ENCODE data around the gene CELF1.
"Not testable (repeated sequence)": the region's sequence is repeated elsewhere in the genome, so short reads cannot be mapped to it uniquely, and the experiment has no call there.

Gene CELF1

DNA sequence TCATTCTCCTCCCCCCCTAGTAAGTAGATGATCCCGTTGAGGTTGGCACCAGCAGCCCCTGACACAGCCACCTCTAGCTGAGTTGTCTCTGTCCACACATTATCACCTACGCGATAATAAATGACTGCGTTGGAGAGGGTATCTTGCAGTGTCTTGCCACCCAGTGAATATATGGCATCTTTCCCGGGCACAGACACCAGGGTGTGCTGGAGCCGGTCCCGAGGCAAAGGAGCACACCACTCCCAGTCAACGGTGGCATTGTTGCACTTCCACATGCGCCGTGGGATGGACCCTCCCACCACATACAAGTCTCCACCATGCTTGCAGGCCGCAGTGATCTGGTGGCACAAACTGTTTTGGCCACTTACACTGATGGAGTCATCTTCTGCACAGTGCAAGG lies 20.4 kb upstream of the CELF1 start:
- DNase-seq (ENCODE audit: low read depth in 3 of 3): no peak

DNA sequence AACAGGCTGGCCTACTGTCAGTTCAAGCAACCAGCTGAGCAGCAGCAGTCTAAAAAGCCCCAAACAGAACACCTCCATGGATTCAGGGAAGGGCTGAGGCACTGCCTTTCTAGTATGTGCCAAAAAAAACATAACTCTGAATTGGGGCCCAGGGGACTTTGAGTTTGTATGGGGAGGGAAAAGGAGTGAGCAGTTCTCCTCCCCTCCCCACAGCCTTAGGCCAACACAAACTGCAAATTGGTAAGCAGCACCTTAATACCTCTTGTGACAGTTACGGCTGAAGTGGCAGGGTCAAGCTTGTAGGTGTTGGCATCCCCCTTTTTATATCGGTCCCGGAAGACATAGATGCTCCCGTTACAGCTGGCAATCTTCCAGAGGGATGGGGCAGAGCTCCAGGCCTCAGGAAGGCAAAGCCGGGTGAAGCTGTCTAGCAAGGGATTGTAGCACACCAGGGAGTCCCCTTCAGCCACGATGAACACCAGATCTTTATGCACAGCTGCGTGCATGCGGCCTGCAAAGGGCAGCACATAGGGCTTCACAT lies 19.9 kb upstream of the CELF1 start:
- DNase-seq (ENCODE audit: low read depth in 3 of 3): no peak

DNA sequence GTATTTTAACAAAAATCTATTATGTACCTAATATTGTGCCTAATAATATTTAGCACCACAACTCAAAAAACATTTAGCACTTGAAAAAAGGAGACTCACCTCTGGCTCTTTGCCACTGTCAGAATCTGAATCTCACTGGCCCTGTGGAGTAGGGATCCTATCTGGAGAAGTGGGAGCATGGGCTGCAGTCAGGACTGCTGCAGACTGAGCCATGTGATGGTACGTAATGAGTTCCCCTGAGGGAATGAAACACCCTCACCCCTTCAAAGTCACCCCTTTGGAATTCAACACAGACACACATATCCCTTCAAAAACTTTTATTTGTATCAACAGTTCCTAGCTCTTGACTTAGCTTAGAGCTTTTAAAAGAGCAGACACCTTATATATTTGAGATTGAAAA lies 19.0 kb upstream of the CELF1 start:
- no peak for DNase-seq (ENCODE audit: low read depth in 3 of 3)

DNA sequence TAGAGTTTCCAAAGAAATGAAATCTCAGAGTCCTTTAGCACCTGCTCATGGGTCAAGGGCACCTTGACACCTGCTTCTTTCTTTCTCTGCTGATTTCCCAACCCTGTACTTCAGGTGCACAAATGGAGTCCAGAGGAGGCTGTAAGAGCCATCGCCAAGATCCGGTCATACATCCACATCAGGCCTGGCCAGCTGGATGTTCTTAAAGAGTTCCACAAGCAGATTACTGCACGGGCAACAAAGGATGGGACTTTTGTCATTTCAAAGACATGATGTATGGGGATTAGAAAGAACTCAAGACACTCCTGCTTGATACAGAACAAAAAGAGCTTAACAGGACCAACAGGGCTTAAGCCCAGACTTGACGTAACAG lies 18.4 kb upstream of the CELF1 start:
- DNase-seq (ENCODE audit: low read depth in 3 of 3): no peak

DNA sequence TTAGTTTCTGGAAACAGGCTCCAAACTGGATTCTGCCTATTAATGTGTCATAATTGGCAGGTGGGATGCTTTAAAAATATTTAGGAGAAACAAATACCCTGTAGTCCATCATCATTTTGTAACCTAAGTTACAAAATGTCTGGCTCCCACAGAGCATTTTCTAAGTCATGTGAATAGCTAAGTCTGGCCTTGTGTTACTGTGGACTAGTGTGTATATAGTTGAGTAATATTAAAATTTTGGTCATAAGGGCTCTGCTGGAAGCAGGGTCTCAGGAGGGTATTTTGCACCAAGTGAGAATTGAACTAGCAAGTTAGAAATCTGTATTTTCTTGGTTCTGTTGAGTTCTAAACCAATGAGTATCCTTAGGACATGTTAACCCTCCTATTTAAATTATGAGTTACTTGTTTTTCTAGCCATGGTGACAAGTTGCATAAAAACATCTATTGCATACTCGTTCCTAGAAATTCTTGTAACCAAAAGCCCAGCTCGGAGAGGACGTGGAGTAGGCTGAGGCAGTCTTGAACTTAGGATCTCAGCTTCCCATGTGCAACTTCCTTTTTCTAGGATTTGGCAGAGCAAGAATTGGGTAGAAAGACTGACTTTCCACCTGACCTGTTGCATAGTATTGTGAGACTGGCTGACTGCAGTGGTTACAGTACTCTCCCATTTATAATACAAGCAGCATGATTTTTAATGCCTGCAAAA lies 17.9 kb upstream of the CELF1 start:
- DNase-seq (ENCODE audit: low read depth in 3 of 3): no peak

DNA sequence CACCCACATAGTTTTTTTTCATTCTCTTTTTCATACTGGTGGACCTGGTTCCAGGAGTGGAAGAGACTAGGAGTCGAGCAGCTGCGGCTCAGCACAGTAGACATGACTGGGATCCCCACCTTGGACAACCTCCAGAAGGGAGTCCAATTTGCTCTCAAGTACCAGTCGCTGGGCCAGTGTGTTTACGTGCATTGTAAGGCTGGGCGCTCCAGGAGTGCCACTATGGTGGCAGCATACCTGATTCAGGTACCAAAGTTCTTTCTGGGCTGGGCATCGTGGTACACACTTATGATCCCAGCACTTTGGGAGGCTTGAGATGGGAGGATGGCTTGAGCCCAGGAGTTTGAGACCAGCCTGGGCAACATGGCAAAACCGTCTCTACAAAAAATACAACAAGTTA lies 16.7 kb upstream of the CELF1 start:
- no peak for DNase-seq (ENCODE audit: low read depth in 3 of 3)

DNA sequence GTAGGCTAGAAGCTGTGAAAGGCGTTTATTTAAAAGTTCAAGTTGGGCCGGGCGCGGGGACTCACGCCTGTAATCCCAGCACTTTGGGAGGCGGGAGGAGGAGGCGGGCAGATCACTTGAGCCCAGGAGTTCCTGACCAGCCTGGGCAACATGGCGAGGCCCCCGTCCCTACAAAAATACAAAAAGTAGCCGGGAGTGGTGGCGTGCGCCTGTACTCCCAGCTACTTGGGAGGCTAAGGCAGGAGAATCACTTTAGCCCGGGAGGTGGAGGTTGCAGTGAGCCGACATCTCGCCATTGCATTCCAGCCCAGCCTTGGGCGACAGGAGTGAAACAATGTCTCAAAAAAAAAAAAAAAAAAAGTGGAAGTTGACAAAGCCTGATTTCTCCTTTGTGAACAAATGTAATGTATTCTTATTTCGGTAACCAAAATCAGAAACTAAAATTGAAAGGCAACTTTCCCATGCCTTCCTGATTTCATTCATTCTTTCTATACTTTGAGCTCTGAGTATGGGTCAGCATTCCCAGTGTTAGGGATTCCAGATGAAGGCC lies 13.3 kb upstream of the CELF1 start:
- DNase-seq (ENCODE audit: low read depth in 3 of 3): no peak

DNA sequence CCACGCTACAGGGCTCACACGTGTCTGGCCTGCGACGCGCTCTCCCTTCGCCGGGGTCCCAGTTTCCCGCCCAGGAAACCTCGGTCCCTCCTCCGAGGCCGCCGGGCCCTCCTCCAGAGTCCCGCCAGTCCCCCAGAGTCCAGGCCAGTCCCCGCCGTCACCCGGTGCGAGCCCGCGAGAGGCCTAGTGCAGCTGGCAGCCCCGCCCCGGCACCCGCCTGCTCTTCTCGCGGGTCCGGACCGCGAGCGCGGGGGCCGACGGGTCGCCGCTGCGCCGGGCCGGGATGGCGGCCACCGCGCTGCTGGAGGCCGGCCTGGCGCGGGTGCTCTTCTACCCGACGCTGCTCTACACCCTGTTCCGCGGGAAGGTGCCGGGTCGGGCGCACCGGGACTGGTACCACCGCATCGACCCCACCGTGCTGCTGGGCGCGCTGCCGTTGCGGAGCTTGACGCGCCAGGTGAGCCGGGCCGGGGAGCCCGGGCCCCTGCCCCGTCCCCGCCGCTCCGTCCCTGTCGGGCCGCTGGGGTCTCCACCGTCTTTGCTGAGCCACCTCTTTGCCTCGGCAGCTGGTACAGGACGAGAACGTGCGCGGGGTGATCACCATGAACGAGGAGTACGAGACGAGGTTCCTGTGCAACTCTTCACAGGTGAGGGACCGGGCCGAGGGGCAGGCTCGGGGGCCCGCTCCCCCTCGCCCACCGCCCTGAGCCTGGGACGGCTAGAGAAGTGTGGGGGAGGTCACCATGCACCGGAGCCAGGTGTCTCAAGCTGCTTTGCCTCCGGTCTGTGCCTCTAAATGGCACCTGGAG lies 12.6 kb upstream of the CELF1 start, which contains the start of gene PTPMT1:
TSS of gene PTPMT1 (plus strand) at position 260 of the 809 bp plus-strand sequence. CDS start at position 284, 24 bp downstream.
- DNase-seq (ENCODE audit: low read depth in 3 of 3): peak; percentile 18 to 50 (median 23)

DNA sequence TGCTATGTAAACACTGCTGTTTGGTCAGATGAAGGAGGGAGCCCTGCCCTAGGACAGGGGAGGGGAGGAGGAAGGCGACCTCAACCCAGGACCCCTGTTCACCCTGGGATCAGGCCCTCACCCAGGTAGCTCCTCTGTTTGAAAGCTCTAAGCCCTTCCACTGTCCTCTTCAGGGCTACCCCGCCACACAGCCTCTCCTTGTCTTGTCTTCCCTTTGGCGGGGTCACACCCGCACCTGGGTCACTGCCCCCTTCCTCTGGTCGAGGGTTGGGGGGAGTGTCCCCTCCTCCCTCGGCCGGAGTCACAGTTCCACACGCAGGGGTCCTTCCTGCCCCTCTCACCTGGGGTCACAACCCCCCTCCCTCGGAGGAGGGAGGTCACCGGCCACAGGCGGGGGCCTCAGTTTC lies 12.0 kb upstream of the CELF1 start:
- no peak for DNase-seq (ENCODE audit: low read depth in 3 of 3)

DNA sequence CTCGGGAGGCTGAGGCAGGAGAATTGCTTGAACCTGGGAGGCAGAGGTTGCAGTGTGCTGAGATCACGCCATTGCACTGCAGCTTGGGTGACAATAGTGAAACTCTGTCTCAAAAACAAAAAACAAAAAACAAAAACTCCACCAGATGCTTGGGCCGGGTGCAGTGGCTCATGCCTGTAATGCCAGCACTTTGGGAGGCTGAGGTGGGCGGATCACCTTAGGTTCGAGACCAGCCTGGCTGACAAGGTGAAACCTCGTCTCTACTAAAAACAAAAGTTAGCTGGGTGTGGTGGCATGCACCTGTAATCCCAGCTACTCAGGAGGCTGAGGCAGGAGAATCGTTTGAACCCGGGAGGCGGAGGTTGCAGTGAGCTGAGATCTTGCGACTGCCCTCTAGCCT lies 11.4 kb upstream of the CELF1 start:
- DNase-seq (ENCODE audit: low read depth in 3 of 3): not testable (repeated sequence)

DNA sequence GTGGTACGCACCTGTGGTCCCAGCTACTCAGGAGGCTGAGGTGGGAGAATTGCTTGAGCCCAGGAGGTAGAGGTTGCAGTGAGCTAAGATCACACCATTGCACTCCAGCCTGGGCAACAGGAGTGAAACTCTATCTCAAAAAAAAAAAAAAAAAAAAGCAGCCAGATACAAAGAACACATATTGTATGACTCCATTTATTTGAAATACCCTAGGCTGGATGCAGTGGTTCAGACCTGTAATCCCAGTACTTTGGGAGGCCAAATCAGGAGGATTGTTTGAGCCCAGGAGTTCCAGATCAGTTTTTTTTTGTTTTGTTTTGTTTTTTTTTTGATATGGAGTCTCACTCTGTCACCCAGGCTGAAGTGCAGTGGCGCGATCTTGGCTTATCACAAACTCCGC lies 9.5 kb upstream of the CELF1 start:
- DNase-seq (ENCODE audit: low read depth in 3 of 3): not testable (repeated sequence)

DNA sequence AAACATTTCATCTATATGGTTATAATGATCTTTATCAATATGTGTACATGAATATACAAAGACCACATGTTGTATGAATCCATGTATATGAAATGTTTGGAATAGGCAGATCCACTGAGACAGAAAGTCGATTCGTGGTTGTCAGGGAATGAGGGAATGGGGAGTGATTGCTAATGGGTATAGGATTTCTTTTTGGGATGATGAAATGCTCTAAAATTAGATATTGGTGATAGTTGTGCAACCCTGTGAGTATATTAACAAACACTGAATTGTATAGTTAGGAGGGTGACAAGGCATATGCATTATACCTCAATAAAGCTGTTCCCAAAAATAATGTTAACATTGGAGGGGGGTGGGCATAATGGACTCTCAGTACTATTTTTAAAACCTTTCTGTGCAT lies 7.5 kb upstream of the CELF1 start:
- no peak for DNase-seq (ENCODE audit: low read depth in 3 of 3)

DNA sequence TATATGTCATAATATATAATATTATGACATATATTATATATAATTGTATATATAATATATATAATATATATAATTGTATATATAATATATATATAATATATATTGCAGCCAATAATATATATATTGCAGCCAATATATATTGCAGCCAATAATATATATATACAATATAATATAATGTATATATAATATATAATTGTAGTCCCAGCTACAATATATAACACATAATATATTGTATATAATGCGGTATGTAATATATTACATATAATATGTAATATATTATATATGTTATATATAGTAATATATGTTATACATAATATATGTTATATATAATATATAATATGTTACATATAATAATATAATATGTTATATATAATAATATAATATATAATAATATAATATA lies 5.8 kb upstream of the CELF1 start:
- DNase-seq (ENCODE audit: low read depth in 3 of 3): no peak

DNA sequence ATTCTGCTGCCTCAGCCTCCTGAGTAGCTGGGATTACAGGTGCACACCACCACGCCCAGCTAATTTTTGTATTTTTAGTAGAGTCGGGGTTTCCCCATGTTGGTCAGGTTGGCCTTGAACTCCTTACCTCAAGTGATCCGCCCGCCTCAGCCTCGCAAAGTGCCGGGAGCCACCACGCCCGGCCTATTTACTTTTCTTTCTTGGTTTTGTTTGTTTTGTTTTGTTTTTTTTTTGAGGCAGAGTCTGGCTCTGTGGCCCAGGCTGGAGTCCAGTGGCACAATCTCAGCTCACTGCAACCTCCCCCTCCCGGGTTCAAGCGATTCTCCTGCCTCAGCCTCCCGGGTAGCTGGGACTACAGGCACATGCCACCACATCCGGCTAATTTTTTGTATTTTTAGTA lies 4.1 kb upstream of the CELF1 start:
- not testable (repeated sequence) for DNase-seq (ENCODE audit: low read depth in 3 of 3)

DNA sequence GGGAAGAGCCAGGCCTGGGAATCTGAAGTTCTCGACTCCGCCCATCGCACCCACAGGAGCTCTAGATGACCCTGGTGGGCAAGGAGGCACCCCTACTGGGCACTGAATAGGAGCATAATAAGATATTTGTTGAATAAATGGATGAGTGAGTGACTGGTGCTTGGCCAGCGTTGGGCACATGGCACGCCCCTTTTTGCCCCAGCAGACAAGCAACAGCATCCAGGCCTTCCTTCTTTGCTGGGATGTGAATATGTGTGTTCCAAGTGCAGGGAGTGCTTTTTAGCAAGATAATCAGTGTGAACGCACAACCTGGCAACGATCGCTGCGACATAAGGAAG lies 443 bp upstream of the CELF1 start:
- DNase-seq (ENCODE audit: low read depth in 3 of 3): no peak

DNA sequence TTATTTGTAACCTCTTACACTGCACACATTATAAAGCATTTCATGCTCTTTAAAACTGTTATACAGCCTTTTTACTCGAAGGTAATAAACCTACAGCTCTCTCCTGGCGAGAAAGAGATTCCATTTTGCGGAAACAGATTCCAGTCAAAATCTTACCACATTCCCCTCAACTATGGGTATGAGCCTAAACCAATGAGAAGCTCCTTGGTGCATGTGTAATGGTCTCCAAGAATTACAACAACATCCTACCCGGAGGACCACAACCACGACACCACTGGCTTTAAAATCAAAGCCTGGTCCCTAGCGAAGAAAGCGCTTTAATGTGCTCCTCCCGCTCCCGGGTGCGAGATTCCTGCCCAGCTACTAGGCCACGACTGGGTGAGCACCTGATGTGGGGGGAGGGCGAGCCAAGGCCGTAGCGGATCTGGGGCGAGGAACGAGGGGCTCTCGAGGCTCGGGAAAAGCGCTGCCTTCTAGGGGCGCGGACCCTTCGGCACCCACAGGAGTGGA lies 821 bp downstream of the CELF1 start:
- no peak for DNase-seq (ENCODE audit: low read depth in 3 of 3)

DNA sequence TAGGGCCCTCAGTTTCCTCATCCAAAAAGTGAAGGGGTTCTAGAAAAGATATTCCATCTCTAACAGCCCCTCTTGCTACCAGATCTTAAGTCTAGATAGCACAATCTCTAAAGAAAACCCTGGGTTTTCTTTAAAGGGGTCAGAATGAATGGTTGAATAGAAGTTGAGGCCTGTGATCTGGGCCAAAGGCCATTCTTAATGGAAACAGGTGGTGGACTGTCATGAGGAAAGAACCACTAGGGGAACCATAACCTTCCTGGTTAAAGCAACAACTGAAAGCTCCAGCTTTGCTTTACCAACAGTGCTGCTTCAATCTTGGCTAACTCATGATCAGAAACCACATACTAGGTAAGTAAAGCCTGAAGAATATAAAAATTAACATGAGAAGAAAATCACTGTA lies 1.8 kb downstream of the CELF1 start:
- DNase-seq (ENCODE audit: low read depth in 3 of 3): no peak

DNA sequence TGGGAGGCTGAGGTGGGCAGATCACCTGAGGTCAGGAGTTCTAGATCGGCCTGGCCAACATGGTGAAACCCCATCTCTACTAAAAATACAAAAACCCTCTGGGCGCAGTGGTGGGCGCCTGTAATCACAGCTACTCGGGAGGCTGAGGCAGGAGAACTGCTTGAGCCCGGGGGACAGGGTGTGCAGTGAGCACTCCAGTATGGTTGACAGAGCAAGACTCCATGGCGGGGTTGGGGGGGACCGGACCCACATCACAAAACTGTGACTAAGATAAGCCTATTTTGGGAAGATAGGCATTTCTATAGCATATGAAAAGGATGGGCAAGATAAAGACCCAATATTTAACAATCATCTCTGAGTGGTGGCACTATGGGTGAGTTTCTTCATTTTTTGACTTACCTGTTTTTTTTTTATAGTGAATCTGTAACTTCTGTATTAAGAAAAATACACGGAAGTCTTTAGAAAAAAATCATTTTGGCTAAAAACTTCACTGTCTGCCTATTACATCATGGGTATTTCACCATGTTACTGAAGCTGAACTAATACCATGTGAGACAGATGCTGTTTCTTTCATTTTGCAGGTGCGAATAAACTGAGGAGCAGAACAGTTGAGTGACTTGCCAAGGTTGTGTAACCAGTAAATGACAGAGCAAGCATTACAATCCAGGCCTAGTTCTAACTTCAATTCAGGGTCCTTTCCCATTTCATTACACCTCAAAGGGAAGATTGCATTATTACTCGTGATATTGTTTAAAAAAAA lies 2.5 kb downstream of the CELF1 start:
- no peak for DNase-seq (ENCODE audit: low read depth in 3 of 3)

DNA sequence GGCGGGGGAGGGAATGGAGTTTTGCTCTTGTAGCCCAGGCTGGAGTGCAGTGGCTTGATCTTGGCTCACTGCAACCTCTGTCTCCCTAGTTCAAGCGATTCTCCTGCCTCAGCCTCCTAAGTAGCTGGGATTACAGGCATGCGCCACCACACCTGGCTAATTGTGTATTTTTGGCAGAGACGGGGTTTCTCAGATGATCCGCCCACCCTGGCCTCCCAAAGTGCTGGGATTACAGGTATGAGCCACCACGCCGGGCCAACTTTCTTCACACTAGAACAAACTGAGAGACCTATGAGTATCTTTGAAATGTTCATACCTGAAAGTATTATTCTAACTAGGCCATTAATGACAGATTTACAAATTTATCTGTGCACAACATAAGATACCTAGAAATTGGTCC lies 6.7 kb downstream of the CELF1 start:
- not testable (repeated sequence) for DNase-seq (ENCODE audit: low read depth in 3 of 3)

DNA sequence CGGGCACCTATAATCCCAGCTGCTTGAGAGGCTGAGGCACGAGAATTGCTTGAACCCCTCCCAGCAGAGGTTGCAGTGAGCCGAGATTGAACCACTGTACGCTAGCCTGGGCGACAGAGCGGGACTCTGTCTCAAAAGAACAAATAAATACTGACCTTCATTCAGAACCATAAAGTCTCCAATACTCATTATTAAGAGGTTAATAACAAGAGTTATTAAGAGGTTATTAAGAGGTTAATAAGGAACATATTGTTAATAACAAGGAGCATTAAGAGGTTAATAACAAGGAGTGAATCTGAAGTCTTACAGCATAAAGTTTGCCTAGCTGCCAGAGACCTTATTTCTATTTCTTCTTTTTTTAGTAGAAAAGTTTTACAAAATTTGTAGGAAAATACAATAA lies 7.6 kb downstream of the CELF1 start:
- DNase-seq (ENCODE audit: low read depth in 3 of 3): no peak

DNA sequence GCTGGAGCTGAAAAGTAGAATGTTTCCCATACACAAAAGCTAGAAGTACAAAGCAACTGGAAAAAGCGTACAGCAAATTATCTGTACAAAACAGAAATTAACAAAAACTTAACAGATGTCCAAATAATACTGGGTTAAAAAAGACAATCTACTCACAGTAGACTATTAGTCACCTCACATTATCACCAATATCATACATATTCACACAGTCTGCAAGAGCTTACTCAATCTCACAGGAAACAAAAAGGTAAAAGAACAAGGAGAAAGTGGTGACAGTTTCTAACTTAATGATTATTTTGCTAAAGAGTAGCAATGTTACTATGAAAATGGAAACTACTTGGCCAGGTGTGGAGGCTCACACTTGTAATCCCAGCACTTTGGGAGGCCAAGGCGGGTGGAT lies 11.9 kb downstream of the CELF1 start:
- no peak for DNase-seq (ENCODE audit: low read depth in 3 of 3)

DNA sequence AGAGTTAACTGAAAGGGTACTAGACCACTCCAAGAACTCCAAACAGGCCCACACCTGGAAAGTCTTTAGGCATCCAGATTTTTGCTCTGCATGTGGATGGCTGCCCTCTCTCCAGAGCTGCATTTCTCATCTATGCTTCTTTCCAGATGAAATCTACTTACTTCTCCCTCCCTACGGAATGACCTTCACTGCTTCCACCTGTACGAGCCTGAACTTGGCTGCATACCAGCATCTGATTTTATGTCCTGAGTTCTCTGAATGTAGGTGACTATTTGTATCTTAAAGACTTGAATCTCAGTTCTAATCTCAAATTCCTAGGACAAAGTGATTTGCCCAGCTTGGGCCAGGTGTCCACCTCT lies 13.3 kb downstream of the CELF1 start:
- DNase-seq (ENCODE audit: low read depth in 3 of 3): no peak

Data from stimulated activated CD4-positive, alpha-beta T cell treated with anti-CD3 and anti-CD28 coated beads, TNF-alpha, amount 100 ng/mL, for 4 hours (primary cell).